HepG2 (cell line): ENCODE measurements around the gene TSC22D4. TPM values are rescaled to one million over a fixed set of nuclear protein-coding genes. Genes with fewer than 3 reads are reported as not detected.

ENCODE experiments used
- HNRNPK ChIP-seq: fragments of 200-400 bp; formaldehyde crosslinking; IDR thresholded peaks from 2 replicates; pipeline ENCODE4 v1.6.1; 2018; ENCODE audit warnings: low read length, low read depth, moderate library complexity, mild to moderate bottlenecking; ENCODE audit not compliant: poor library complexity, severe bottlenecking
- HOXA7 ChIP-seq: sonication (generic); formaldehyde crosslinking; IDR thresholded peaks from 2 replicates; pipeline ENCODE4 v1.8.1; 2022; ENCODE audit warnings: mild to moderate bottlenecking, missing genetic modification reagents, moderate library complexity
- KDM3A ChIP-seq: IDR thresholded peaks from 2 replicates; pipeline ENCODE4 v1.6.1; 2018; ENCODE audit warnings: low read depth, missing compliant biosample characterization
- PLRG1 ChIP-seq: fragments of 450-650 bp; conservative IDR thresholded peaks from 2 replicates; pipeline ENCODE4 v1.6.1; 2016
- SMC3 ChIP-seq: IDR thresholded peaks from 2 replicates; pipeline ENCODE4 v1.6.1; 2011; ENCODE audit warnings: low read length, improper control_type of control experiment
- SOX13 ChIP-seq, 3 experiments: fragments of 450-650 bp in 1 of 3; sonication (generic) in 1 of 3; formaldehyde crosslinking in 1 of 3; IDR thresholded peaks in 2 of 3; conservative IDR thresholded peaks in 1 of 3; 2 replicates each; pipeline versions ENCODE4 v1.5.0 to v1.6.1; 2016 to 2020; ENCODE audit warnings: antibody characterized with exemption in 1 of 3, mild to moderate bottlenecking in 1 of 3, missing compliant biosample characterization in 1 of 3, missing genetic modification reagents in 1 of 3, moderate library complexity in 1 of 3
- YEATS2 ChIP-seq: sonication (generic); formaldehyde crosslinking; IDR thresholded peaks from 2 replicates; pipeline ENCODE4 v1.4.0; 2020; ENCODE audit warnings: missing genetic modification reagents, borderline replicate concordance
- ZFP36L1 ChIP-seq: sonication (generic); formaldehyde crosslinking; IDR thresholded peaks from 2 replicates; pipeline ENCODE4 v1.8.0; 2022; ENCODE audit warnings: mild to moderate bottlenecking, missing genetic modification reagents, moderate library complexity
- ZNF326 ChIP-seq: sonication (generic); formaldehyde crosslinking; IDR thresholded peaks from 2 replicates; pipeline ENCODE4 v1.4.0; 2020; ENCODE audit warnings: missing genetic modification reagents, borderline replicate concordance
- ZNF574 ChIP-seq: sonication (generic); formaldehyde crosslinking; IDR thresholded peaks from 2 replicates; pipeline ENCODE4 v1.4.0; 2020; ENCODE audit warnings: missing genetic modification reagents
- ZNF713 ChIP-seq: sonication (generic); formaldehyde crosslinking; IDR thresholded peaks from 2 replicates; pipeline ENCODE4 v1.4.0; 2020; ENCODE audit warnings: mild to moderate bottlenecking, missing genetic modification reagents
- ZNF75D ChIP-seq: sonication (generic); formaldehyde crosslinking; IDR thresholded peaks from 2 replicates; pipeline ENCODE4 v1.8.1; 2023; ENCODE audit warnings: missing genetic modification reagents, mild to moderate bottlenecking, borderline replicate concordance
- polyA plus RNA-seq, 8 experiments: library from polyadenylated mRNA; depleted of rRNA in 3 of 8; stranded (reverse) in 7 of 8; unstranded in 1 of 8; fragments of >200 nt; fragmentation: Illumina TruSeq in 4 of 8; extraction: Trizol in 4 of 8; gene quantifications; 2 replicates each; pipeline versions ENCODE4 v1.2.1 to v1.2.3, GENCODE V29; 2011 to 2016; ENCODE audit warnings: low read depth in 4 of 8, missing spikeins in 1 of 8, mixed read lengths in 1 of 8; ENCODE audit not compliant: insufficient read depth in 1 of 8
- total RNA-seq, 5 experiments: library from RNA; depleted of rRNA; stranded (reverse); fragments of >200 nt; fragmentation: Illumina TruSeq; extraction: Trizol; gene quantifications; 2 replicates each; pipeline ENCODE4 v1.2.3, GENCODE V29; 2016; ENCODE audit warnings: low read depth in 1 of 5
- TF ChIP-seq, protein P1 (sequence below): sonication (generic); formaldehyde crosslinking; IDR thresholded peaks from 2 replicates; pipeline ENCODE4 v1.5.1; 2020; ENCODE audit warnings: mild to moderate bottlenecking, missing genetic modification reagents
- TF ChIP-seq, protein P2 (sequence below), 2 experiments: sonication (generic) in 1 of 2; formaldehyde crosslinking in 1 of 2; IDR thresholded peaks; 2 replicates each; pipeline versions ENCODE4 v1.6.1 to v1.9.0; 2014 to 2022; ENCODE audit warnings: antibody characterized with exemption in 1 of 2, borderline replicate concordance in 1 of 2, inconsistent platforms in 1 of 2, low read depth in 1 of 2, missing genetic modification reagents in 1 of 2
- TF ChIP-seq, protein P3 (sequence below): sonication (generic); formaldehyde crosslinking; IDR thresholded peaks from 2 replicates; pipeline ENCODE4 v1.4.0; 2020; ENCODE audit warnings: missing genetic modification reagents

The TSC22D4 gene
- total and polyA plus RNA-seq, 2 of the 13 experiments (the other 11 are each of a cell fraction or from before 2014, with no cell fraction given) = 7.7 to 8.7 TPM

- TF ChIP-seq, protein P1, sequence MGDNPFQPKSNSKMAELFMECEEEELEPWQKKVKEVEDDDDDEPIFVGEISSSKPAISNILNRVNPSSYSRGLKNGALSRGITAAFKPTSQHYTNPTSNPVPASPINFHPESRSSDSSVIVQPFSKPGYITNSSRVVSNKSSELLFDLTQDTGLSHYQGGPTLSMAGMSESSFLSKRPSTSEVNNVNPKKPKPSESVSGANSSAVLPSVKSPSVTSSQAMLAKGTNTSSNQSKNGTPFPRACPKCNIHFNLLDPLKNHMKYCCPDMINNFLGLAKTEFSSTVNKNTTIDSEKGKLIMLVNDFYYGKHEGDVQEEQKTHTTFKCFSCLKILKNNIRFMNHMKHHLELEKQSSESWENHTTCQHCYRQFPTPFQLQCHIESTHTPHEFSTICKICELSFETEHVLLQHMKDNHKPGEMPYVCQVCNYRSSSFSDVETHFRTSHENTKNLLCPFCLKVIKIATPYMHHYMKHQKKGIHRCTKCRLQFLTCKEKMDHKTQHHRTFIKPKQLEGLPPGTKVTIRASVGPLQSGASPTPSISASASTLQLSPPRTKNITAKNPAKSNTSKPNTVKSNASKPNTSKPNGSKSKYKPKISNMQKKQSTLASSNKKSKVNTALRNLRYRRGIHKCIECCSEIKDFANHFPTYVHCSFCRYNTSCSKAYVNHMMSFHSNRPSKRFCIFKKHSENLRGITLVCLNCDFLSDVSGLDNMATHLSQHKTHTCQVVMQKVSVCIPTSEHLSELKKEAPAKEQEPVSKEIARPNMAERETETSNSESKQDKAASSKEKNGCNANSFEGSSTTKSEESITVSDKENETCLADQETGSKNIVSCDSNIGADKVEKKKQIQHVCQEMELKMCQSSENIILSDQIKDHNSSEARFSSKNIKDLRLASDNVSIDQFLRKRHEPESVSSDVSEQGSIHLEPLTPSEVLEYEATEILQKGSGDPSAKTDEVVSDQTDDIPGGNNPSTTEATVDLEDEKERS (CRISPR knock-in tag) = no peak
- TF ChIP-seq HNRNPK (no peak), ZNF713 (CRISPR knock-in tag) (no peak), SOX13 (IDR thresholded peaks at IDR 0.05) (no peak), SOX13 (CRISPR knock-in tag; conservative IDR thresholded peaks at IDR 0.05 in 1 of 2, IDR thresholded peaks at IDR 0.05 in 1 of 2) (peak in 1 of 2 experiments; percentile 9; a peak in 1 of 4 replicates), YEATS2 (CRISPR knock-in tag) (no peak), ZFP36L1 (CRISPR knock-in tag) (no peak), HOXA7 (CRISPR knock-in tag) (no peak), PLRG1 (no peak), SMC3 (peak; percentile 12; the same call in 1 of the 2 replicates), ZNF75D (no peak), ZNF574 (peak; percentile 42; the same call in 1 of the 2 replicates), ZNF326 (CRISPR knock-in tag) (no peak), KDM3A (CRISPR knock-in tag) (no peak)
- TF ChIP-seq, protein P2, sequence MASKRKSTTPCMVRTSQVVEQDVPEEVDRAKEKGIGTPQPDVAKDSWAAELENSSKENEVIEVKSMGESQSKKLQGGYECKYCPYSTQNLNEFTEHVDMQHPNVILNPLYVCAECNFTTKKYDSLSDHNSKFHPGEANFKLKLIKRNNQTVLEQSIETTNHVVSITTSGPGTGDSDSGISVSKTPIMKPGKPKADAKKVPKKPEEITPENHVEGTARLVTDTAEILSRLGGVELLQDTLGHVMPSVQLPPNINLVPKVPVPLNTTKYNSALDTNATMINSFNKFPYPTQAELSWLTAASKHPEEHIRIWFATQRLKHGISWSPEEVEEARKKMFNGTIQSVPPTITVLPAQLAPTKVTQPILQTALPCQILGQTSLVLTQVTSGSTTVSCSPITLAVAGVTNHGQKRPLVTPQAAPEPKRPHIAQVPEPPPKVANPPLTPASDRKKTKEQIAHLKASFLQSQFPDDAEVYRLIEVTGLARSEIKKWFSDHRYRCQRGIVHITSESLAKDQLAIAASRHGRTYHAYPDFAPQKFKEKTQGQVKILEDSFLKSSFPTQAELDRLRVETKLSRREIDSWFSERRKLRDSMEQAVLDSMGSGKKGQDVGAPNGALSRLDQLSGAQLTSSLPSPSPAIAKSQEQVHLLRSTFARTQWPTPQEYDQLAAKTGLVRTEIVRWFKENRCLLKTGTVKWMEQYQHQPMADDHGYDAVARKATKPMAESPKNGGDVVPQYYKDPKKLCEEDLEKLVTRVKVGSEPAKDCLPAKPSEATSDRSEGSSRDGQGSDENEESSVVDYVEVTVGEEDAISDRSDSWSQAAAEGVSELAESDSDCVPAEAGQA (IDR thresholded peaks at IDR 0.05; ENCODE audit: low read depth) = no peak
- TF ChIP-seq, protein P2 (CRISPR knock-in tag; IDR thresholded peaks at IDR 0.05; ENCODE audit: borderline replicate concordance) = no peak
- TF ChIP-seq, protein P3, sequence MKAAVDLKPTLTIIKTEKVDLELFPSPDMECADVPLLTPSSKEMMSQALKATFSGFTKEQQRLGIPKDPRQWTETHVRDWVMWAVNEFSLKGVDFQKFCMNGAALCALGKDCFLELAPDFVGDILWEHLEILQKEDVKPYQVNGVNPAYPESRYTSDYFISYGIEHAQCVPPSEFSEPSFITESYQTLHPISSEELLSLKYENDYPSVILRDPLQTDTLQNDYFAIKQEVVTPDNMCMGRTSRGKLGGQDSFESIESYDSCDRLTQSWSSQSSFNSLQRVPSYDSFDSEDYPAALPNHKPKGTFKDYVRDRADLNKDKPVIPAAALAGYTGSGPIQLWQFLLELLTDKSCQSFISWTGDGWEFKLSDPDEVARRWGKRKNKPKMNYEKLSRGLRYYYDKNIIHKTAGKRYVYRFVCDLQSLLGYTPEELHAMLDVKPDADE = no peak
These were observed 13.2 kb downstream of the TSC22D4 start (continued) for GRCh38 chr7:100465702-100466311.
